HG02588 (cell line): ENCODE results near the gene ILF3.
A peak's percentile ranks its signal among the peaks of the same experiment; 100 is the strongest.

Experiments
- ATAC-seq: cut with Tn5 transposase; IDR thresholded peaks from one replicate; pipeline ENCODE4 v1.9.1; 2021; ENCODE audit warnings: mild to moderate bottlenecking, moderate library complexity; ENCODE audit not compliant: unreplicated experiment

Gene ILF3

GRCh38 chr19:10694706-10695307 lies 40.7 kb downstream of the ILF3 start:
- ATAC-seq, result no peak

GRCh38 chr19:10695401-10696398 lies 41.6 kb downstream of the ILF3 start:
- no peak for ATAC-seq

DNA sequence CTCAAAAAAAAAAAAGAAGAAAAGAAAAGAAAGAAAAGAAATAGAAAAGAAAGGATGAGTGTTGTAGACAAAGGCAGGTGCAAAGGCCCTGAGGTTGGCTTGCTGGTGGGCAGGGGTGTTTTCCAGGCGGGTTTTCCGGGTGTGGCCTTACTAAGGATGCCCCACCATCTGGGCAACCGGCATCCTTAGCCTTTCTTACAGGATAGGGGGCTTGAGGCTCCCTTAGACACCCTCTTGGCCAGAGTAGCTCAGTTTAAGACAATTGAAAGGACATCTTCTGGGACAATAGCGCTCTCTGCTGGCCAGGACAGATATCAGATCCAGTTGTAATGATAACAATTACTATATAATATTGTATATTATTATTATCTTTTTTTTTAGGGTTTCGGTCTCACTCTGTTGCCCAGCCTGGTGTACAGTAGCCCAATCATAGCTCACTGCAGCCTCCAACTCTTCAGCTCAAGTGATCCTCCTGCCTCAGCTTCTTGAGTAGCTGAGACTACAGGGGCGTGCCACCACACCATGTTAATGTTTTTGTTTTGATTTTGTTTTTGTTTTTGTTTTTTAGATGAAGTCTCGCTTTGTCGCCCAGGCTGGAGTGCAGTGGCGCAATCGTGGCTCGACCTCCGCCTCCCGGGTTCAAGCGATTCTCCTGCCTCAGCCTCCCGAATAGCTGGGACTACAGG lies 45.6 kb downstream of the ILF3 start:
- ATAC-seq, result no peak

DNA sequence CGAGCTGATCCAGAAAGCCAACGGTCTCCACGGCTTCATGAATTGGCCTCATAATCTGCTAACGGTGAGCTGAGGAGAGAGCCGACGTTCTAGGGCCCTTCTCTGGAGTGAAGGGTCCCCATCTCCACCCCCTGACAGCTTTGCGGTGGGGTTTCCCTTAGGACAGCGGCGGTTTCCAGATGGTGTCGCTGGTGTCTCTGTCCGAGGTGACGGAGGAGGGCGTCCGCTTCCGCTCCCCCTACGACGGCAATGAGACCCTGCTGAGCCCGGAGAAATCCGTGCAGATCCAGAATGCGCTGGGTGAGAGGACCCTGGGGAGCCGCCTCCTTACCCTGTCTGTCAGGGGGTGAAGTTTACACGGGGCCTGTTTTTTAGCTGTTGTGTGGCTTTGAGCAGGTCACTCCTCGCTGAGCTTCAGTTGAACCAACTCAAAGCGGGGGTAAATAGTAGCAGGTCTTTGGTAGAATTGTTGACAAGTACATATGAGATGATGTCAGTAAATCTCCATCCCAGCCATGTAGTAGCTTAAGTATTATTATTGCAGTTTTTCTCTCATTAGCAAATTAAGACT lies 47.9 kb downstream of the ILF3 start:
- peak; percentile 20 for ATAC-seq

GRCh38 chr19:10706990-10707389 lies 52.8 kb downstream of the ILF3 start:
- no peak for ATAC-seq

DNA sequence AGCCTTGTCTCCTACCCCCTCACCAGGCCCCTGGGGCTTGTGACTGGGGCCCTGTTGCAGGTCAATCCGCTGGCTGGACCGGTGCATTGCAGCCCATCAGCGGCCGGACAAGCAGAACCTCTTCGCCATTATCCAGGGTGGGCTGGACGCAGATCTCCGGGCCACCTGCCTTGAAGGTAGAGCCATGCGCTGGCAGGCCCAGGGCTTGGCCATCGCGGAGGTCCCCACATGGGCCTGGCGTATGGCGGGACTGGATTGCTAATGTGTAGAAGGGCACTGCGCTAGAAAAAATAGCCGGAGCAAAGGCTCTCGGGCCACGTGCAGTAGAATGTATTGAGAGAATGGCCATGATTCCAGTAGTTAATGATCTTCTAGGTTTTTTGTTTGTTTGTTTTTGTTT lies 53.3 kb downstream of the ILF3 start:
- ATAC-seq, result no peak

- no peak for ATAC-seq
These were observed 54.1 kb downstream of the ILF3 start for GRCh38 chr19:10708291-10708690.

GRCh38 chr19:10712045-10712444 lies 57.9 kb downstream of the ILF3 start:
- no peak for ATAC-seq

DNA sequence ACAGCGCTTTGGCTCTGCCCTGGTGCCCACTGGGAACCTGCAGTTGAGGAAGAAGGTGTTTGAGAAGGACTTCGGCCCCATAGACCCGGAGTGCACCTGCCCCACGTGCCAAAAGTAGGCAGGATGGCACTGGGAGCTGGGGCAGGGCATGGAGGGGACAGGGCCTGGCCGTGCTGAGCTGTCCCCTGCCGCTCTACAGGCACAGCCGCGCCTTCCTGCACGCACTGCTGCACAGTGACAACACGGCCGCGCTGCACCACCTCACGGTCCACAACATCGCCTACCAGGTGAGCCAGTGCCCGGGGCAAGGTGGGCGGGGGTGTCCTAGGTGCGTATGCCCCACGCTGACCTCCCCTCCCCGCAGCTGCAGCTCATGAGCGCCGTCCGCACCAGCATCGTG lies 58.6 kb downstream of the ILF3 start:
- ATAC-seq, result no peak

GRCh38 chr19:10713317-10713716 lies 59.2 kb downstream of the ILF3 start:
- no peak for ATAC-seq

GRCh38 chr19:10717054-10717355 lies 62.9 kb downstream of the ILF3 start:
- ATAC-seq, result no peak

DNA sequence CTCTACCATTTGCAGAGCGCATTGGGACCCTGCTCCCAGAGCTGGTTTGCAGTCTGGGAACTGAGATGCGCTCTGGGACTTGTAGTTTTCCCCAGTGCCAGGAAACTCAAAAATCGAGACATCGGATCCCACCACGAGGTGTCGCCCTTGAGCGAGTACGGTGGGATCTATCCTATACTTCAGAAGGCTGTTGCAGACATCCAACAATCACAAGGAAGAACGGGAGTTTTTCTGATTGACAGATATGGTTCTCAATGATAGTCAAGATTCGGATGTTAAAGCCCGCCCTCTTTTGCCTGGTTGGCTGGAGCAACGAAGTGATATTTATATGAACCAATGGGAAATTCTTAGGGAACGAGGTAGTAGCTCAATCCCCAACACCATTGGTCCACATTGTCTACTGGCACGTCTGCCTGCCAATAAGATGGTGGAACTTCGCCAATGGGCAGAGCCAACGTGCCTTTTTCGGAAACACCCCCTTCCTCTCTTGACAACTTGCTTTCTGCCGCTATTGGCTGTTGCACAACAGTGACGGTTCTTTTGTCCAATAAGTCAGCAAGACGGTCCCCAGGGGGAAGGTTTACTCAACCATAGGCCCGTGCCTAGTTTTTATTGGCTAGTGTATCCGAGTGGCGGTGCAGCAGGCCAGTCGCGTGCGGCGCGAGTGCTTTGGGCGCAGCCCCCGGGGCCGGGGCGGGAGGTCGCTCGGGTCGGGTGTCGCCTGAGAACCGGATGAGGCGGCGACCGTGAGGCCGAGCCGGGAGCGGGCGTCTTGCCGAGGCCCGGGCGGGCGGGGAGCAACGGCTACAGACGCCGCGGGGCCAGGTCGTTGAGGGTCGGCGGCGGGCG lies 63.4 kb downstream of the ILF3 start, which contains the start of gene DNM2:
TSS of gene DNM2 (plus strand) at position 724 of the 849 bp plus-strand sequence. CDS start 164 bp downstream, outside the sequence.
- ATAC-seq, result peak; percentile 72

GRCh38 chr19:10718205-10719196 lies 64.4 kb downstream of the ILF3 start:
- ATAC-seq, result peak; percentile 21

DNA sequence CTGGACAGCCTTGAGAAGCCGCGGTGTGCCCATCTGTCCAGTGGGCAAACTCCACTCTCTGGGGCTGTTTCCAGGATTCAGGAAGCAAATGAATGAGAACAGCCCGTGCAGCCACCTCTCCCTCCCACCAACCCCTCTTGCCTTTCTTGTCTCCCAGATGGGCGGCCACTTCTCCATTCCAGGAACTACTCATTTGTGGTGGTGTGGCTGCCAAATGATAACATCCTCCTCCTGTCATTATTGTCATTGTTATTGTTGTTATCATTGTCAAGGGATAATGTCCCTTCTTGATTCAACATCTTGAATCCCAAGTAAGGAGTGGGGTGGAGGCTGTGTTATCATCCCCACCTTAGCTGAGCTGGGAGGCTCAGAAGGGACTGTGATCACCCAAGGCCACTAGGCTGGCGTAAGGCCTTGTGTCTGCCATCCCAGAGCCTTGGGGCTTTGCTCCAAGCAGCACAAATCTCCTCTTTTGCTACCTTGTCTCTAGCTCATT lies 65.4 kb downstream of the ILF3 start:
- no peak for ATAC-seq

DNA sequence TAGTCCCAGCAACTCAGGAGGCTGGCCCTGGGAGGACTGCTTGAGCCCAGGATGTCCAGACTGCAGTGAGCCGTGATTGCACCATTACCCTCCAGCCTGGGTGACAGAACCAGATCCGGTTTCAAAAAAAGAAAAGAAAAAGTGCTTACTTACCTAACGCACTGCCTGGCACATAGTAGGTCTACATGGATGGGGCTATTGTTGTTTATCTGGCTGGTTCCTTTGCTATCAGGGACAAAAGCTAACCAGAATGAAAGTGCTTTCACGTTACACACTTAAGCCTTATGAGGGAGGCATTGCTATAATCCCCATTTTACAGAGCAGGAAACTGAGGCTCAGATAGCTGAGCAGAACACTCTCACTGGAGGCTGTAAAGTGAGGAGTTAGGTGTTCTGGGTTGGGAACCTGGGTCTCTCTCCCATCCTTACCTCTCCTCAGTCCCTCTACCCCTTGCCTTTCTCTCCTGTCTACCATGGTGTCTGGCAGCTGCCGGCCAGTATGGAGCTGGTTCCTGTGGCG lies 66.5 kb downstream of the ILF3 start:
- ATAC-seq, result no peak

DNA sequence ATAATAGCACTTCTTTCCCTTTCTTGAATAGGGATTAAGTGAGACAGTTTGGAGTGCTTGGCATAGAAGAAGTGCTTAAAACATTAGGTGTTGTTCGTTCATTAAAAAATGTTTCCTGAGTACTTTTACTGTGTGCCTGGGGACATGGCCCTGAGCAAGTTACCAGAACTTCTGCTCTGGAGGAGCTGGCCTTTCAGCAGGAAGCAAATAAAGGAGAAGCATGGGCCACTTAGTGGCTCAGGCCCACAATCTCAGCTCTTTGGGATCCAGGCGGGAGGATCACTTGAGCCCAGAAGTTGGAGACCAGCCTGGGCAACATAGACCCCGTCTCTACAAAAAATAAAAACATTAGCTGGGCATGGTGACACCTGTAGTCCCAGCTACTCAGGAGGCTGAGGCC lies 69.4 kb downstream of the ILF3 start:
- ATAC-seq, result no peak

DNA sequence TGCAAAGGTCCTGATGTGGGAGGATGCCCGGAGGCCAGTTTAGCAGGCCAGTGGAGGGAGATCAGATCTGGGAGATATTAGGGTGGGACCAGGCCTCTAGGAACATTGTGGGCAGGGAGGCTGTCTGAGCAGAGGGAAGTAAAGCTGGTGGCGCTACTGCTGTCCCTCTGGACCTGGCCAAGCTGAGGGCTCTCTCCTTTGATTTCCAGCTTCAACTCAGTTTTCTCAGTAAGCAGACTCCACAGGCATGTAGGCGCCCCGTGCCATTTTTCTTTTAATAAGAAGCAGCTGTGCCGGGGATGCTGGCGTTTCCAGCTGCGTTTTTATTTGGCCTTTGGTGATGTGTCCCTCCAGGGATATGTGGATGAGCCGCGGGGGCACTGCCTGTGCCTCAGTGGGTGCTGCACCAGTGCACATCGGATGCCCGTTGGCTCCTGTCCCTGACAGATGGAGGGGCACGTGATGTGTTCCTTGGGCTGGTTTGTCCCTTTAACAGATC lies 70.5 kb downstream of the ILF3 start:
- ATAC-seq, result no peak

- no peak for ATAC-seq
These were observed 71.3 kb downstream of the ILF3 start for GRCh38 chr19:10725415-10725814.

- ATAC-seq, result no peak
These were observed 72.1 kb downstream of the ILF3 start for GRCh38 chr19:10726268-10726667.
